GM12878 (cell line): Measurements from ENCODE around the gene KIF20B.

Experiments
- EZH2 ChIP-seq: IDR thresholded peaks from 2 replicates; pipeline ENCODE4 v1.6.1; 2012; ENCODE audit warnings: low read depth, mild to moderate bottlenecking, control low read depth, inconsistent platforms, low read length, borderline replicate concordance; ENCODE audit not compliant: control insufficient read depth
- POLR2A ChIP-seq: IDR thresholded peaks from 2 replicates; pipeline ENCODE4 v1.6.1; 2011; ENCODE audit warnings: low read depth, mild to moderate bottlenecking, low read length
- TAF1 ChIP-seq: IDR thresholded peaks from 2 replicates; pipeline ENCODE4 v1.6.1; 2011; ENCODE audit warnings: mild to moderate bottlenecking, low read depth, low read length, borderline replicate concordance
- TF ChIP-seq, protein P1 (sequence below), 3 experiments: IDR thresholded peaks in 2 of 3; conservative IDR thresholded peaks in 1 of 3; 2 replicates each; pipeline ENCODE4 v1.5.1; 2011; ENCODE audit warnings: low read depth in 3 of 3, low read length in 3 of 3, mild to moderate bottlenecking in 3 of 3, control low read depth in 2 of 3, moderate library complexity in 2 of 3, inconsistent platforms in 1 of 3, mixed read lengths in 1 of 3; ENCODE audit not compliant: control insufficient read depth in 2 of 3, insufficient read depth in 1 of 3; ENCODE audit errors: extremely low read depth in 1 of 3

DNA sequence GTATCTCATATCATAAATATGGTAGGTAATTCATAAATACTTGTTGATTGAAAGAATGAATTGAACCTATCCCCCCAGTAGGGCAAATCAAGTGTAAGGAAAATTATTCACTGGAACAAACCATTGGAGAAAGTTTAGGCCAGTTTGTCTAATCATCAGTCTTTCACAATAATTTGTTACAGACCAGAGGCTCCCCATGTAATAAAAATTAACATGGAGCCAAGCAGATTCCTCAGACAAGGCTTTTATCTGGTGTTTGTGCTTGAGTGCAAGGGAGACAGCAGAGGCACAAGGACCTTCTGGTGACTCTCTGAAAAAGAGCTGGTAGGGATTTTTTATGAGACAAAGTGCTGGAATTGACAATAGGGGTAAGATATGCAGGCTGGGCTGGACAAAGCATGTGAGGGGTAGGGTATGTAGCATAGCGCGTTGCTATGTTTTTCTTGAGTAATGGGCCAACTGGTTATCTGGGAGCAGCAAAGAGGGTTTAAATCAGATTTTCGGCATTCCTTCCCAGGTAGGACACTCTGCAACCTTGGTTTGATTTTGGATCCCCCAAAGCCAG is 48.5 kb upstream of the KIF20B start:
- TF ChIP-seq, protein P1, sequence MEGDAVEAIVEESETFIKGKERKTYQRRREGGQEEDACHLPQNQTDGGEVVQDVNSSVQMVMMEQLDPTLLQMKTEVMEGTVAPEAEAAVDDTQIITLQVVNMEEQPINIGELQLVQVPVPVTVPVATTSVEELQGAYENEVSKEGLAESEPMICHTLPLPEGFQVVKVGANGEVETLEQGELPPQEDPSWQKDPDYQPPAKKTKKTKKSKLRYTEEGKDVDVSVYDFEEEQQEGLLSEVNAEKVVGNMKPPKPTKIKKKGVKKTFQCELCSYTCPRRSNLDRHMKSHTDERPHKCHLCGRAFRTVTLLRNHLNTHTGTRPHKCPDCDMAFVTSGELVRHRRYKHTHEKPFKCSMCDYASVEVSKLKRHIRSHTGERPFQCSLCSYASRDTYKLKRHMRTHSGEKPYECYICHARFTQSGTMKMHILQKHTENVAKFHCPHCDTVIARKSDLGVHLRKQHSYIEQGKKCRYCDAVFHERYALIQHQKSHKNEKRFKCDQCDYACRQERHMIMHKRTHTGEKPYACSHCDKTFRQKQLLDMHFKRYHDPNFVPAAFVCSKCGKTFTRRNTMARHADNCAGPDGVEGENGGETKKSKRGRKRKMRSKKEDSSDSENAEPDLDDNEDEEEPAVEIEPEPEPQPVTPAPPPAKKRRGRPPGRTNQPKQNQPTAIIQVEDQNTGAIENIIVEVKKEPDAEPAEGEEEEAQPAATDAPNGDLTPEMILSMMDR (IDR thresholded peaks at IDR 0.05 in 2 of 3, conservative IDR thresholded peaks at IDR 0.05 in 1 of 3; ENCODE audit: control insufficient read depth in 2 of 3, extremely low read depth in 1 of 3, insufficient read depth in 1 of 3, low read depth in 3 of 3, low read length in 3 of 3) = no peak
- TF ChIP-seq EZH2 = no peak
- TF ChIP-seq TAF1 = no peak
- TF ChIP-seq POLR2A = no peak
